ENCODE data around the gene SPINT1.

- TF ChIP-seq OSR1 (CRISPR knock-in tag; IDR thresholded peaks at IDR 0.05): no peak
- no peak; the same call in 1 of the 2 replicates for TF ChIP-seq GLIS3 (CRISPR knock-in tag; IDR thresholded peaks at IDR 0.05)
- no peak for TF ChIP-seq ZNF70 (CRISPR knock-in tag; IDR thresholded peaks at IDR 0.05)
- no peak for TF ChIP-seq RARB (CRISPR knock-in tag; IDR thresholded peaks at IDR 0.05)
- TF ChIP-seq, protein P1, sequence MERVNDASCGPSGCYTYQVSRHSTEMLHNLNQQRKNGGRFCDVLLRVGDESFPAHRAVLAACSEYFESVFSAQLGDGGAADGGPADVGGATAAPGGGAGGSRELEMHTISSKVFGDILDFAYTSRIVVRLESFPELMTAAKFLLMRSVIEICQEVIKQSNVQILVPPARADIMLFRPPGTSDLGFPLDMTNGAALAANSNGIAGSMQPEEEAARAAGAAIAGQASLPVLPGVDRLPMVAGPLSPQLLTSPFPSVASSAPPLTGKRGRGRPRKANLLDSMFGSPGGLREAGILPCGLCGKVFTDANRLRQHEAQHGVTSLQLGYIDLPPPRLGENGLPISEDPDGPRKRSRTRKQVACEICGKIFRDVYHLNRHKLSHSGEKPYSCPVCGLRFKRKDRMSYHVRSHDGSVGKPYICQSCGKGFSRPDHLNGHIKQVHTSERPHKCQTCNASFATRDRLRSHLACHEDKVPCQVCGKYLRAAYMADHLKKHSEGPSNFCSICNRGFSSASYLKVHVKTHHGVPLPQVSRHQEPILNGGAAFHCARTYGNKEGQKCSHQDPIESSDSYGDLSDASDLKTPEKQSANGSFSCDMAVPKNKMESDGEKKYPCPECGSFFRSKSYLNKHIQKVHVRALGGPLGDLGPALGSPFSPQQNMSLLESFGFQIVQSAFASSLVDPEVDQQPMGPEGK (CRISPR knock-in tag; IDR thresholded peaks at IDR 0.05; ENCODE audit: borderline replicate concordance): no peak
- no peak for TF ChIP-seq TSHZ2 (CRISPR knock-in tag; IDR thresholded peaks at IDR 0.05)
- TF ChIP-seq CSDC2 (CRISPR knock-in tag; IDR thresholded peaks at IDR 0.05): no peak
- no peak for TF ChIP-seq ZNF565 (CRISPR knock-in tag; conservative IDR thresholded peaks at IDR 0.05; ENCODE audit: low read depth)
- TF ChIP-seq, protein P2, sequence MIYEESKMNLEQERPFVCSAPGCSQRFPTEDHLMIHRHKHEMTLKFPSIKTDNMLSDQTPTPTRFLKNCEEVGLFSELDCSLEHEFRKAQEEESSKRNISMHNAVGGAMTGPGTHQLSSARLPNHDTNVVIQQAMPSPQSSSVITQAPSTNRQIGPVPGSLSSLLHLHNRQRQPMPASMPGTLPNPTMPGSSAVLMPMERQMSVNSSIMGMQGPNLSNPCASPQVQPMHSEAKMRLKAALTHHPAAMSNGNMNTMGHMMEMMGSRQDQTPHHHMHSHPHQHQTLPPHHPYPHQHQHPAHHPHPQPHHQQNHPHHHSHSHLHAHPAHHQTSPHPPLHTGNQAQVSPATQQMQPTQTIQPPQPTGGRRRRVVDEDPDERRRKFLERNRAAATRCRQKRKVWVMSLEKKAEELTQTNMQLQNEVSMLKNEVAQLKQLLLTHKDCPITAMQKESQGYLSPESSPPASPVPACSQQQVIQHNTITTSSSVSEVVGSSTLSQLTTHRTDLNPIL (CRISPR knock-in tag; IDR thresholded peaks at IDR 0.05; ENCODE audit: low read depth): no peak
Measured at GRCh38 chr15:40906091-40906990, 62.5 kb downstream of the SPINT1 start.

Data from SK-N-SH treated with all-trans-retinoic acid at 6 μM for 48 hours (cell line).